Activated T-cell treated with anti-CD3 and anti-CD28 coated beads, Interleukin-2, amount 50 U/mL, for 1 hour (primary cell): ENCODE data around the gene APBA2.
"Not testable (repeated sequence)": the region's sequence is repeated elsewhere in the genome, so short reads cannot be mapped to it uniquely, and the experiment has no call there.

Experiments
- DNase-seq: peaks from one replicate; pipeline ENCODE4 v3.0.0-alpha.2; 2020

APBA2 gene

DNA sequence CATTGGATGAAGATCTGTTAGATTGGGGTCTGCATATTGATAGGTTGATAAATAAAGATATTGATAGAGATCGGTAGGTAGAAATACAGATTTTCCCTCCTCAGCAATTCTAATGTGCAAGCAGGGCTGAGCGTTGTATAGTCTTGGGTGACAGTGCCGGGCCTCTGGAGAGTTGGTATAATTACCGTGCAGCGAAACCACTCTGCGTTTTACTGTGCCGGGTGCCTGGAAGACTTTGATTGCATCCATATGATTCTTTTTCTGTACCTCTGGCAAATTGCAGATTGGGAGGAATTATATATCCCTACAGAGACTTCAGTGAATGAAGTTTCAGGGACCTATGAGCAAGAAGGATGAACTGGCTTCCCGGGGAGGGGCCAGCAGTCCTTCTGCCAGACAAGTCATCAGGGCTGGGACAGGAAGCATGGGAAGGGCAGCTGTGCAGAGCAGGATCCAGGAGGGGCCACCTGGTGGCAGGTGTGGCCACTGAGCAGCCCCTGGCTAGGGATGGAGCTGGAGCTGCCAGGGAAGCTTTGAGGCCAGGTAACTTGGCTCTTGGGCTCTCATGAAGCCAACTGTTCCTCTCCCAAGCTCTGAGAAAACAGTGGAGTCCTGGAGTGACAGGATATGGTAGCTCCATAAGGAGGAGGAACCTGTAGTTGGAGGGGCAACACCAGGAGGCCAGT, 132.5 kb downstream of the APBA2 start:
- DNase-seq: no peak

DNA sequence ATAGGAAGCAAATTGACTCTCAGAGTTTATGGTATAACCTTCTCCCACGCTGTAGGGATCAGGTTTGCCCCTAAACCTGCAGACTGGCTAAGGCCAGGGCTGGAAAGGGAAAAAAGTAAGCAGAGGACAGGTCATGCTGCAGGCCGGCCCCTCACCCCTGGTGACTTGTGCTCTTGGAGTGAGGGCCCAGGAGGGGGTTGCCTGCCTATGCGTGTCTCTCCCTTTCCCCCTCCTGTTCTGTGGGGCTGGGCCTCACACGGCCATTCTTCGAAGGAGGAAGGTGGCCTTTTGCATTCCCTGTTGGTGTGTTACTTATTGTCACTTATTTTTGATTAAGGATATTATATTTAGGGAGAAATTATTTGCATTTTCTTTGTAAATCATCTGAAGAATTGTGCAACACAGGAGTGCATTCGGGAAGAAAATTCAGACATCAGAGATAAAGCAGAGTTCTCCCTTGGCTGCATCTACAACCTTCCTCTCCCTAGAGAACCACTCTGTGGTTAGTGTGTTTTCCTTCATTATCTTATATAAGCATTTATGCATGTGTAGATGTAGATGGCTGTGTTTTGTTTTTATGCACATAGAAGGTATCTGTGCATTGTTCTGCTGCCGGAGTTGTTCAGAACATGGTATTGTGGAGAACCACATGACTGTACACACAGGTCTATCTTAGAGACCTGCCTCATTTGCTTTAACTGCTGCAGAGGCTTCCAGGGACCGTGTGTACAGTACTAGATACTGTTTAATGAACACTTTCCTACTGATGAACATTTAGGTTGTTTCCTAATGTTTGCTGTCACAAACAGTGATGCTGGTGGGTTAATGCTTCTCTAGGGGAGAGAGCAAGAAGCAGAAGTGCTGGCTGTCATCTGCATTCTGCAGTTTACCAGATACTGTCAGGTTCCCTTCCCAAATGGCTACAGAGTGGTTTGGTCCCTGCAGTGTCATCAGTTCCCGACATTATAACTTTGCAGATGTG, 133.5 kb downstream of the APBA2 start:
- DNase-seq: no peak

DNA sequence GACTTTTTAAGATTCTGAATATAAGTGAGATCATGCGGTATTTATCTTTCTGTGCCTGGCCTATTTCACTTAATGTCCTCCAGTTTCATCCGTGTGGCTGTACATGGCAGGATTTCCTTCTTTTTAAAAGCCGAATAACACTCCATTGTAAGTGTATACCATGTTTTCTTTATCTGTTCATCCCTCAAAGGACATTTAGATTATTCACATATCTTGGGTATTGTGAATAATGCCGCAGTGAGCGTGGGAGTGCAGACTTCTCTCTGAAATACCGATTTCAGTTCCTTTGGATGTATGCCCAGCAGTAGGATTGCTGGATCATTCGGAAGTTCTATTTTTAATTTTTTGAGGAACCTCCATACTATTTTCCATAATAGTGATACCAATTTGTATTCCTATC, 136.1 kb downstream of the APBA2 start:
- no peak for DNase-seq

DNA sequence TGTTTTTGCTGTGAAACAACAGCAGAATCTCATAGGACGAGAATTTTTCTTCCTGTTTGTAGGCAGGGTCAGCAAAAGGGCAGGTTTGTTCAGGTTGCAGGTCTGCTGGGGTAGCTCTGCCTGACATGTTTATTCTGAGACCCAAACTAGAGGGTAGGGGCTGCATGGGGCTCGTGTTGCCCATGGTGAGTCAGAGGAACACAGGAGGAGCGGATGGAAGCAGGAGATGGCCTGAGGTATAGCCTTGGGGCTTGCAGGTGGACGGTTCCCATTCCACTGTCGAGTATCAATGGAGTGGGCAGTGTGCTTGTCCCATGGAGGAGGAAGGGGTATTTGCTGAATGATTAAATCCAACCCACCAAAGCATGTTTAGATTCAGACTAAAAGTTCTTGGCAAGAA, 138.9 kb downstream of the APBA2 start:
- DNase-seq: no peak

DNA sequence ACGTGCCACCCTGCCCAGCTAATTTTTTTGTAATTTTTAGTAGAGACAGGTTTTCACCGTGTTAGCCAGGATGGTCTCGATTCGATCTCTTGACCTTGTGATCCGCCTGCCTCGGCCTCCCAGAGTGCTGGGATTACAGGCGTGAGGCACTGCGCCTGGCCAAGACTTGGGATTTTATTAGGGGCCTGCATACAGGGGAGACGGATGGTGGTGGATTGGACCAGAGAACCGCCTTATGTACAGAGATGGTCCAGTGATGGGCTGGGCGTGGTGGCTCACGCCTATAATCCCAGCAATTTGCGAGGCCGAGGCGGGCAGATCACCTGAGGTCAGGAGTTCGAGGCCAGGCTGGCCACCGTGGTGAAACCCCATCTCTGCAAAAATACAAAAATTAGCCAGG, 139.6 kb downstream of the APBA2 start:
- not testable (repeated sequence) for DNase-seq

DNA sequence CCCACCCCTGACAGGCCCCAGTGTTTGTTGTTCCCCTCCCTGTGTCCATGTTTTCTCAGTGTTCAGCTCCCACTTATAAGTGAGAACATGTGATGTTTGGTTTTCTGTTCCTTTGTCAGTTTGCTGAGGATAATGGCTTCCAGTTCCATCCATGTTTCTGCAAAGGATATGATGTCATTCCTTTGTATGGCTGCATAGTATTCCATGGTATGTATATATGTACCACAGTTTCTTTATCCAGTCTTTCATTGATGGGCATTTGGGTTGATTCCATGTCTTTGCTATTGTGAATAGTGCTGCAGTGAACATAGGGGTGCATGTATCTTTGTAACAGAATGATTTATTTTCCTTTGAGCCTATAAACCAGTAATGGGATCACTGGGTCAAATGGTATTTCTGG, 142.4 kb downstream of the APBA2 start:
- DNase-seq: not testable (repeated sequence)

DNA sequence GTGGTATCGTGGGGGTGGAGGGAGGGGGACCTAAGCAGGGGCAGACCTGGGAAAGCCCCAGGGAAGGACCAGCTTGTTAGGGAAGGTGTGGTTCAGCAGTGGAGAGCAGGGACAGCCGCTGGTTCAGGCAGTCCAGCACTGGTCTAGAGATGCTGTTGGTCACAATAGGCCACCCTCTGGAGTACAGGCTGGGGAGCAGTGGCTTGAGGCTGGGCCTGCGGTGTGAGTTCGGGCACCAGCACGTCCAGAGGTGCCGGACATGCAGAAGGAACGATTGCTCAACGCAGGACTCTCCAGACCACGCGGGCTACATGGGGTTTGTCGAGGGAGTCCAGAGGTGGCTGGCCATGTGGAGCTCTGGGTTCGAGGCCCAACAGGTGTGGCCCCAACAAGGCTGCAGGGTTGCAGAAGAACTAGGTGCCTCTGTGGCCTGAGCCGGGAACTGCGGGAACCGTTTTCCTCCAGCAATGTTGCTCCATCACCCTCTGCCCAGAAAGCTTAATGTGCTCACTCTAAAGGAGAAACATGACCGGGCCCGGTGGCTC, 143.9 kb downstream of the APBA2 start:
- no peak for DNase-seq

DNA sequence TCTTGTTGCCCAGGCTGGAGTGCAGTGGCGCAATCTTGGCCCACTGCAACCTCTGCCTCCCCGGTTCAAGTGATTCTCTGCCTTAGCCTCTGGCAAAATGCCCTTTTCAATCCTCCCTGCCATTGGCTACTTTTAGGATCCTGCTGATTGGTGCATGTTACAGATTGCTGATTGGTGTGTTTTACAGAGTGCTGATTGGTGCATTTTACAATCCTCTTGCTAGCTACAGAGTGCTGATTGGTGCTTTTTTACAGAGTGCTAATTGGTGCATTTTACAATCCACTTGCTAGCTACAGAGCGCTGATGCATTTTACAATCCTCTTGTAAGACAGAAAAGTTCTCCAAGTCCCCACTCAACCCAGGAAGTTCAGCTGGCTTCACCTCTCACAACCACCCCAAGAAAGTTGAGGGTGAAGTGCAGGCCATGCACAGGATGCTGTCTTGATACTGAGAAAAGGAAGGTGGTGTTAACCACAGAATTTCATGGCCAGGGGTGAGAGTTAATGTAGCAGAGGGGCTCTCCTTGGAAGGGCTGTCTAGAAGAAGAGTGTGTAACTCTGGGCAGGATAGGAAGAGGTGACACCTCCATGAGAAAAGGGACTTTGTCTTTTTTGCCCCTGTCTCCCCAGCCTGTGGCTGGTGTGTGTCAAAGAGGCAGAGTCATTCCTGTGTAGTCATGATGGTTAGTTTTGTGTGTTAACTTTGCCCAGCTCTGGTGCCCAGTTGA, 145.9 kb downstream of the APBA2 start:
- no peak for DNase-seq

DNA sequence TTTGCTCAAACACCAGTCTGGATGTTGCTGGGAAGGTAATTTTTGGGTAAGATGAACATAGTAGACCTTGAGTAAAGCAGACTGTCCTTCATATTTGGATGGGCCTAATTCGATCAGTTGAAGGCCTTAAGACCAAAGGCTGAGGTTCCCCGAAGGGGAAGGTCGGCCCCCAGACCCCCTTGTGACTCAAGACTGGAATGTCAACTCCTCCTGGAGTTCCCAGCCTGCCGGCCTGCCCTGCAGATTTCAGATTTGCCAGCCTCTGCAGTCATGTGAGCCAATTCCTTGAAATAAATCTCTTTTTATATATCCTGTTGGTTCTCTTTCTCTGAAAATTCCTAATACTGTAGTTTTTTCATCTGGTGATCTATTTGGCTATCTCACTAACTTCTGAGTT, 146.5 kb downstream of the APBA2 start:
- no peak for DNase-seq

DNA sequence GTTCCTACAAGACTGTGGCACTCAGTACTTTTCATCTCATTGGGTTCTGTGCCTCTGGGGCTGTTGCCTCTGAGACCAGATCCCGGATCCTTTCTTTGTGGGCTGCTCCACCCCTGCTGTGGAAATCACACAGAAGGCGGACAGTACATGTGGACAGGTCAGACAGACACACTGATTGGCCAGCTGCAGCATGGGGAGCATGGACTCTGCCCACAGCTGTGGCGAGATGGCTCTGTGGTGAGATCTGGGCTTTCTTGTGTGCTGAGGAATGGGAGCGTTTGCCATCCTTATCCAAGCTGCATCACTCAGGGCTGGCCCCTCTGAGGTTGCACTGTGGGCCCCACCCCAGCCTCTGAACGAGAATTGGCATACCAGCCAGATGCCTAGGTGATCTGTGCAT, 147.0 kb downstream of the APBA2 start:
- DNase-seq: no peak

DNA sequence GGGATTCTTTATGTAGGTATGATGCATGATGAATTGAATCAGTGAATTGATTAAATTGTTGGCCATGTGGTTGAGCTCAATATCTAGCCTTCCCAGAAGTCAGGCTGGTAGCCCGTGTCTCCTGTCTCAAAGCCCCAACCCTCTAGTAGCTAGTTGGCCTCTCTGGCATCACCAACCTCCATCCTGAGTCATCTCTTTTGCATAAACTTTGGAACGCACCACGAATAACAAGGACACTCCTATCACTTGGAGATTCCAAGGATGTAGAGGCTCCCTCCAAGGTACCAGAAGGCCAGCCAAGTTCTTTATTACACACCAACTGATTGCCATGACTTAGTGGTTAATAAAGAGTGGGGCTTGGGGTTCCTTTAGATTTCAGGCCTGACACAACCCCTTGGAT, 148.4 kb downstream of the APBA2 start:
- DNase-seq: no peak

DNA sequence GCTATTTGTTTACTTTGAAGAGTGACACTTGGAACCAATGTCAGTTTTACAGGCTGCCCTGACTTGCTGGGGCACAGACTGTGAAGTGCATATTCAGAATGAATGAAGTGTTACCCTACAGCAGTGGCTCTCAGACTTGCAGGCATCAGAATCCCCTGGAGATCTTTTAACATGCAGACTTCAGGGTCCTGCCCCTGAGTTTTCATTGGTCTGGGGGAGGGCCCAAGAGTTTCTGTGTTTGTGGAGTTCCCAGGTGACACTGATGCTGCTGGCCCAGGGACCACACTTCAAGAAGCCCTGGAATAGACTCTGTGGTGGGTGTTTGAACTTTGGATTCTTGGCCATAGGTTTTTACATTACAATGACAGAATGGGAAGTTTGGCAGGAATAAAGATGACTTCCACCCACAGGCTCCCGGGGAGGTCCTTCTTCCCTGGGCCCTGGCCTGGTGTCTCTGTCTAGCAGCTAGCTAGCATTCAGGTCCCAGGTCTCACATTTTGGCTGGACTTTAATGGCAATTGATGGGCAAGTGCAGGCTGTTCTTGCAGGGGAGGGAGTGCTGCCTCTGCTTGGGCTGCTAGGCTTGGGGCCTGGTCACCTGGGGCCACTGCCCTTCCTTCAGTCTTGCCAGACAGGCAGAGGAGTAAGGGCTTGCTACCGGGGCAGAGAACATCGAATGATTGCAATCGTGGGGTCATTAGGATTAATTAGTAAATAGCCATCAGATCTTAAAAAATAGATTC, 149.0 kb downstream of the APBA2 start:
- no peak for DNase-seq

DNA sequence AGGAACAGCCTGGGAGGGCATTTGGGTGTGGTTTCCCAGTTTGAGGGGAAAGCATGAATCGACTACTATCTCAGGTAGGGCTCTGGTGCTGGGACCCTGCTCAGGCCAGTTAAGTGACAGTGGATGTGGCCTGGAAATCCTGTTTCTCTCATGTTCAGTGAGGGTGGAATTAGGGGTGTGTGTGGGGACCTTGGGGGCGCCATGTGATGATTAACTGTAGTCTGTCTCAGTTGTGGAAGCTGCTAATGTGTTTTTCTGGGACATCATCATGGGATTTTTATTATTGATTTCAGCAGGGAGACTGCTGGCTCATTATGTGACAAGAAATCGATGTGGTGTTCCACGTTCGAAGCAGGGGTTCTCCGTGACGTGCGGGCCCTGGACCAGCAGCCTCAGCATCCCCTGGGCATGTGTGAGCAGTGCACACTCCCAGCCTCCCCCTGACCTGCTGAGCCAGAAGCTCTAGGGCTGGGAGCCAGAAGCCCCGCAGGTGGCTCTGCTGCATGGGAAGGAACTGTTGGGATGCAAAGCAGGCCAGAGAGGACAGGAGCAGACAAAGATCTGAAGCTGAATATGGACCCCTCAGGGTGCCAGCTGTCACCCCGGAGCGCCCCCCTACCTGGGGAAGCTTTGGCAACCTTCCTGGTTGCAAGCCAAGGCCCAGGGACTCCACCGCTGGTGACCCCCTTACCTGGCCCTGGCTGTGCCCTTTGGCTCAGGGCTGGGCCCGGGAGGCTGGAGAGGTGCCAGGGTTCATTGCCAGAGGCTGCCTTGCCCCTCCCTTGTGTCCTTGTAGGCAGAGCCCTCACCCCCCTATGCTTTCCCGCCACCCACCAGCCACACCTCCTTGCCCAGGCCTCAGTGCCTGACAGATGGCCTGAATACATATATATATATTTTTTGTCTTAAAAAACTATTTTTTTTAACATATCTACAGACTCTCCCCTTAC, 149.8 kb downstream of the APBA2 start:
- DNase-seq: no peak

DNA sequence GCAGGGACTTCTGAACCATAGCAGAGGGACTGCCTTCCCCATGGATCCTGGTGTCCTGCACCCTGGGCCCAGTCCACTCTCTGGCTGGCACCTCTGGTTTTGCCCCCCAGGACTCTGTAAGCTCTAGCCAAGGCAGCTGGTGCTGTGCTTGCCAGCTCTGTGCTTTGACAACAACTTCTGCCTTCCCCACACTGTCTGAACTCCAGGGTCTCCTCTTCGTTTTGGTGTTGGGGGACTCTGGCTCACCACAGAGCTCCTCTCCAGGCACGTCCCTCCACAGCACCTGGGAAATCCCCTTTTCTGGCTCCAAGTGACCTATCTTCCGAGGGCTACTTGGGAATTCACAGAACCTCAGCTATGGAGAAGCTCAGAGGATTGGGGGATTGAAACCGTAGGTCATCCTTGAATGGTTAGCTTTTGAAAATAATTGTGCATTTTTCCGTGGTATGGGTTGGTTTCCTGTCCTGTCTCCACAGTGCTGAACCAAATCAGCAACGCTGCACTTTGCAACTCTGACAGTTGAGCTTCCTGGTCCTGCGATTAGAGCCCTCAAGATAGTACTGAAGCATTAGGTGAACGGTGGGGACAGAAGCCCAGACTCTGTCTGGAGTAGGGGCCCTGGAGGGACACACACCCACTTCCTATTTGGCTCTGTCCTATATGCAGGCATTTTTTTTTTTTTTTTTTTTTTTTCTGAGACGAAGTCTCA, 152.4 kb downstream of the APBA2 start:
- no peak for DNase-seq

DNA sequence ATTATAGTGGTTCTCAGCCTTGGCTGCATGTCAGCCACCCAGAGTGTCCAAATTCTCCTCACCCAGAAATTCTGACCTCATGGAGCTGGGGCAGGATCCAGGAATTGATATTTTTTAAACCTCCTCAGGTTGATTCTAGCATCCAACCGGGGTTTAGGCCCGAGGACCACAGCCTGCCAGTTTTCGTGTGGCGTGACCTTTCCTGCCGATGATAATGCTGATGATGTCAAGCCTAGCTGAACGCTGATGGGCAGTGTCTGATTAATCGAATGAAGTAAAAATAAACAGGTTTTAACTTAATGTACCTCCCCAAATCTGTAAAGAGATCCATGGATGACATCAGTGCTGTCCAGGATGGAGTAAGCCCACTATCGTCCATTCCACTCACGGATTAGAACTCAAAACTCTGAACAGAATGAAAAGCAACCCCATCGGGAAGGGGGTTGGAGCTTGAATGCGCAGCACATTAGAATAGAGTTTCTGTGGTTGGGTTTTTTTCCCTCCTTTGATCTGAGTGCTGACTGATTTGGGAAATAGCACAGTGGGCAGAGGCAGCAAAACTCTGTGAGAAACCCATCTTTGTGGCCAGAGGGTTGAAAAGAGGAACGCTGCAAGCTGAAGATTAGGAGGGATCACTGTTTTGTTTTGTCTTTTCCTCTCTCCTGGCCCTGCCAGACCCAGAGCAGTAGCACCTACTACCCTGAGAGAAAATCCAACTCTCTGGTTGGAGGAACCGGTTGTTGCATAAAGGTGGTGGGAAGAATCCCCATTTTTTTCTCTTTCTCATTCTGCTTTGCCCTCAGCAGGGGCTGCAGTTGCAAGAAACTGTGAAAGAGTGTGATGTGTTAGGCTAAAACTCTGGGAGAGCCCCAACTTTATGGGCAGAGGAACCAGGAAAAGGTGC, 153.9 kb downstream of the APBA2 start:
- no peak for DNase-seq

DNA sequence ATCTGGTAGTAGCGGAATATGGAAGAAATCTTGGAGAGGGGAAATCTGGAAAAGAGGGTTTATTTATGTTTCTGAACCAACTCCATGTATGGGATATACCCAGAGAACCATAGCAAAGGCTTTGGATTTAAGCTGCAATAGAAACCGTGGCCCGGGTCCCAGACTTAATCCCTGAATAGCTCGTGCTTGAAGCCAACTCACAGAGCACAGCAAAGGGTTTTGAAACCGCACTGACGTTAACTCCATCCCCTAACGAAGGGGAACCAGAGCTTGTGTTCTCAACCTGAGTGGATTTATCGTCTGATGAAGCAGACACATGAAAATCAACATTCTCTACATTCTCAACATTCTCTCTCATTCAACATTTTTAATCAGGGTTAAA, 154.6 kb downstream of the APBA2 start:
- DNase-seq: no peak

DNA sequence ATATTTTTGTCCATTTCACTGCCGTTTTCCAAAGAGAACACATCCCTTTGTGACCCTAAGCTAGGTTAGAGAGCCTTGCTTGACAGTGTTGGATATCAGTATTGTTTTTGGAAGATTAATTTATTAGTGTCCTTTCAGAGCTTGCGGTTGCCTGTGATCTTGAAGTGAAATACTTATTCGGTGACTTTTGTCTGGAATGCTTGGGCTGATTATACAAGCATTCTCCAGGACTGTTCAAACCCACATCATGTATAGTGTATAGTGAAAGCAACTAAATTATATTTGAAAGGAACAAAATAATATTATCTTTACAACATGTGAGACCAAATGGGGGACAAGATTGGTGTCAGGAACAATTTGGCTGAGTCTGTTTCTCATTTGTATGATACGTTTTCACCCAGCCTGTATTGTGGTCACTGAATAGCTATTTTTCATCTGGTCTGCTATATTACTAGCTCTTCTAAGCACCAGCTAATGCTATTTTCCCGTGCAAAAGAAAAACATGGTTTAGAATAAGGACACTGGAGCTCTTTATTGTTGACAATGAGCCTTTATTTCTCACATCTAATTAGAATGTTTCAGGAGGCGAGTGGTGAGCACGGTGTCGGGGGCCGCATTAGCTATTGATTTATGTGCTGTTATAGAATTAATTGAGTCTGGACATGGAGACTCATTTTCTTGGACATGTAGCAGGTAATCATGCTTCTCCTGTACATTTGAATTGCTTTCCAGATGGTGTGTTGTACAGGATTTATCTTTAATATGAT, 158.1 kb downstream of the APBA2 start:
- no peak for DNase-seq

DNA sequence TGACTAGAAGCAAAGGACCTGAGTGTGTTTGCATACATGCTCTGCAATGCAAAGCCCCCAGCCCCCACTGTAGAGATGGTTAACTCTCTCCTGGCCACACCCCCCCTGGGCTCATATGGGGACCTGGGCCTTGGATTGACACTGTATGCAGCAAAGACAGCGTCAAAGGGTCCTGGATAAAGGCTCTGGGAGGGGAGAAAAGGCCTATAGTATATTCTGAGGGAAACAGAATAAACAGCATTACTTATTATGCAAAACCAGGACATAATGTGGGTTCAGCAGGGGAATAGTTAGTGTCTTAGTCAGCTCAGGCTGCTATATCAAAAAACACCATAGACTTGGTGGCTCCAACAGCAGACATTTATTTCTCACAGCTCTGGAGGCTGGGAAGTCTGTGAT, 158.7 kb downstream of the APBA2 start:
- DNase-seq: no peak

DNA sequence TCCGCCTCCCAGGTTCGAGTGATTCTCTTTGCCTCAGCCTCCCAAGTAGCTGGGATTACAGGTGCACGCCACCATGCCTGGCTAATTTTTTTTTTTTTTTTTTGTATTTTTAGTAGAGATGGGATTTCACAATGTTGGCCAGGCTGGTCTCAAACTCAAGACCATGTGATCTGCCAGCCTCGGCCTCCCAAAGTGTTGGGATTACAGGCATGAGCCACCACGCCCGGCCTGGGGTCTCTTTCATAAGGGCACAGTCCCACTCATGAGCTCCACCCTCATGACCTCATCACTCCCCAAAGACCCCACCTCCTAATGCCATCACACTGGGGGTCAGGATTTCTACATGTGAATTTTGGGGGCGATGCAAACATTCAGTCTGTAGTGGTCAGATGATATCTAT, 159.4 kb downstream of the APBA2 start:
- not testable (repeated sequence) for DNase-seq
